Cortex of kidney (tissue), 1 donor: ENCODE data around the gene C19orf67.
"Not testable (repeated sequence)": the region's sequence is repeated elsewhere in the genome, so short reads cannot be mapped to it uniquely, and the experiment has no call there.

Experiments used
- DNase-seq: peaks from one replicate; lab custom pipeline; 2025; lab: John Stamatoyannopoulos, UW

Gene C19orf67

DNA sequence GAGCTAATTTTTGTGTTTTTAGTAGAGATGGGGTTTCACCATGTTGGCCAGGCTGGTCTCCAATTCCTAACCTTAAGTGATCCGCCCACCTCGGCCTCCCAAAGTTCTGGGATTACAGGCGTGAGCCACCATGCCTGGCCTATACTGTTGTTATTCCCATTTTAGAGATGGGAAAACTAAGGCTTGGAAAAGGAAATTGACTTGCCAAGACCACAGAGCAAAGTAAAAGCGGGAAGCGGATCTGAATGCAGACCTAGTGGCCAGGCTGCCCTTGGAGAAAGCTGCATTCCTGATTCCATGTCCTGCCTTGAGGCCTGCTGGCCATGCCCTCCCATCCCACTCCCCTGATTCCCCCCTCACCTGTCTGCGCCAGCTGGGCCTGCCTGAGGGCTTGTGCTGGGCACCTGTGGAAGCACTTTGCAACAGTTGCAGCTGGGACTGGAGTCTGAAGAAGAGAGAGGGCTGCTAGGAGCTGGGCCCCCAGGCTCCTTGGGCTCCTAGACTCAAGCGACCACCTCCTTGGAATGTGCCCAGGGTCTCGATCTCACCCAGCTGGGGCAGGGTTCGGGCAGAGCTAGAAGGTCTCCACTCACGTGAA lies 29.4 kb downstream of the C19orf67 start:
- DNase-seq: no peak

DNA sequence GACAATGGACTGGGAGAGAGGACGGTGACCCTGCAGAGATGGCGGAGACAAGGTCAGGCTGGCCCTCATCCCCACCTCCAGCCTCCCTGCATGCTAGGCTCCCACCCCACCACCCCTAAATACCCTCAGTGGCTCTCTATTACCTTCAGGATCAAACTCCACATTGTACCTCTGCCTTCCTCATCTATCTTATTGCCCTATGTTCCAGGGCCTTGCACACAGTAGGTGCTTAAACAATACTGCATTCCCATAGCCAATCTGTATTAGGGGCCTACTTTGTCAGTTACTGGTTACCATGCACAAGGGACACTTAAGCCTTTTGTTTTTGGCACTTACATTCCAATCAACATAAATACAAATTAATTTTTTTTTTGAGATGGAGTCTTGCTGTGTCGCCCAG lies 30.2 kb downstream of the C19orf67 start:
- no peak for DNase-seq

DNA sequence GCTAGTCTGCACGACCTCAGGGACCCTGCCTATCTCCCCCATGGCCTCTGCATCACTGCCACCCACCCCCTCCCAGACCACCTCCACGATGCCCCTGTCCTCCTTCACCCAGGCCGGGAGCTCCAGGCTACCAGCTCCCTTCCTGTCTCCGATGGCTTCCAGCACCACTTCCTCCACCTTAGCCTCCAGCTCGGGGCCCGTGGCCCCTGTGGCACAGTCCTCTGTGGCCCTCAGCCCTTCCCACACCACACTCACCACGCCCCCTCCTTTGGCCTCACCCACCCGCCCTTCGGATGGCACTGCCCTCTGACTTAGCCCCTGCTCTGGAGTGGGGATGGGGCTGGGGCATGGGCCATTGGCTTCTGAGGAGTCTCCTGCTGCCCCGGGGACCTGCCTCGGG lies 30.9 kb downstream of the C19orf67 start:
- DNase-seq: no peak

DNA sequence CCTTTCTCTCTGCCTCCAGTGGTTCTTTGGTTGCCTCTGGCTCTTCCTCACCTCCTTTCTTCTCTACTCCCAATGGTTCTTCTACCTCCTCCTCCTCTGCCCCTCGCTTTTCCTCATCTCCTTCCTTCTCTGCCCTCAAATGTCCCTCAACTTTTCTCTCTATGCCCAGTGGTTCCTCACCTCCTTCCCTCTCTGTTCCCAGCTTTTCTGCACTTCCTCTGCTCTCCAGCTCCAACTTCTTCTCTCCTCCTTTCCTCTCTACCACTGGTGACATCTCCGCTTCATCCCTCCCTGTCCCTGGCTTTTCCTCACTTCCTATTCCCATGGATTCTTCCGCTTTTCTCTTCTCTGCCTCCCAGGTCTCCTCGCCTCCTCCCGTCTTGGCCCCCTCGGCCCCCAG lies 31.5 kb downstream of the C19orf67 start:
- DNase-seq: no peak

DNA sequence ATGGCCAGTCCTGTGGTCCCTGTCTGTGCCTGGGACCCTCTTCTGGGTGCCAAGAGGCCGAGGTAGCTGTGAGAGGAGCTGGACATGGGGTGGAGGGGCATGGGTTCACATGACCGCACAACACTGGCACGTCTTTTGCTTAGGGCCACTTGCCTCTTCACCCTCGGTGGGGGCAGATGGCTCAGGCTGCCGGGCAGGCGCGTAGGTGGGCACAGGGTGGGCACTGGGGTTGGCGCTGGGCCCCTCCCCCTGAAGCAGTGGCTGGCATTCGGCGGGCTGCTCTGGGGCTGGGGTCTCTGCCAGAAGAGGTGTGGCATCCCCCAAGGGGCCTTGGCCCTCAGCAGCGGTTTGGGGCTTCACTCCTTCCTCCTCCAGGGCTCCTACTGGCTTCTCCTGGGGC lies 32.1 kb downstream of the C19orf67 start:
- DNase-seq: no peak

DNA sequence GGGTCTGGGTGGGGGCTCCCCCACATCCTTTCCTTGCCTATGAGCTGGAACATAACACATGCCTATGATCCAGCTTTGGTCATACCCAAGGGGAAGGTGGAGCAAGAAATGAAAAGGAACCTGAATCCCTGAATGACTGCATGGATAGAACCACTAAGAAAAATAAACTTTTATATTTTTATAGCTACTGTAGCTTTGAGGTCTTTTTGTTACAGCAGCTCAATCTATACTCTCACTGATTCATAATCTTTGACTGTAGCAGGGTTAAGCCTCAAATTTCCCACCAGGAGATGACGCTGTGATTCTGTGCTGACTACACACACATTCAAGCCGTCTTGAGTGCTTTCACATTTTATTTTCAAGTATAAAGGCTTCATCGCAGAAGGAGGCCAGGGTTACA lies 32.6 kb downstream of the C19orf67 start:
- no peak for DNase-seq

DNA sequence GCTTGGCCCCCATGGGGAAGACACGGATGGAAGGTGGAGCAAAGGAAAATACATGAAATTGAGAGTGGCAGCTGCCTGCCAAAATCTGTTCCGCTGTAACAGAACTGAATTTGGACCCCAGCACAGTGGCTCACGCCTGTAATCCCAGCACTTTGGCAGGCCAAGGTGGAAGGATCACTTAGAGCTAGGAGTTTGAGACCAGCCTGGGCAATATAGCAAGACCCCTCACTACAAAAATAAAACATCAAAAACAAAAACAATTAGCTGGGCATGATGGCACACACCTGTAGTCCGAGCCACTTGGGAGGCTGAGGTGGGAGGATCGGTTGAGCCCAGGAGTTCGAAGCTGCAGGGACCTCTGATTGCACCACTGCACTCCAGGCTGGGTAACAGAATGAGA lies 33.1 kb downstream of the C19orf67 start:
- DNase-seq: no peak

DNA sequence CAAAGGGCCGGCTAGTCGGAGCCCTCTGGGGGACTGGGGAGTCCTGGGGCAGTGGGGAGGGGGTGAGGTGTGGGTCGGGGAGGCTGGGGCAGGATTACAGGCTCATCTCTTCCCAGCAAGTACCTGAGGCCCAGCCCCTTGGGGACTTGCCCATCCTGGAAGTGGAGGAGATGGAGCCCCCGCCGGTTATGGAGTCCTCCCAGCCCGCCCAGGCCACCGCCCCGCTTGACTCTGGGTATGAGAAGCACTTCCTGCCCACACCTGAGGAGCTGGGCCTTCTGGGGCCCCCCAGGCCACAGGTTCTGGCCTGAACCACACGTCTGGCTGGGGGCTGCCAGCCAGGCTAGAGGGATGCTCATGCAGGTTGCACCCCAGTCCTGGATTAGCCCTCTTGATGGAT lies 33.6 kb downstream of the C19orf67 start:
- DNase-seq: no peak

DNA sequence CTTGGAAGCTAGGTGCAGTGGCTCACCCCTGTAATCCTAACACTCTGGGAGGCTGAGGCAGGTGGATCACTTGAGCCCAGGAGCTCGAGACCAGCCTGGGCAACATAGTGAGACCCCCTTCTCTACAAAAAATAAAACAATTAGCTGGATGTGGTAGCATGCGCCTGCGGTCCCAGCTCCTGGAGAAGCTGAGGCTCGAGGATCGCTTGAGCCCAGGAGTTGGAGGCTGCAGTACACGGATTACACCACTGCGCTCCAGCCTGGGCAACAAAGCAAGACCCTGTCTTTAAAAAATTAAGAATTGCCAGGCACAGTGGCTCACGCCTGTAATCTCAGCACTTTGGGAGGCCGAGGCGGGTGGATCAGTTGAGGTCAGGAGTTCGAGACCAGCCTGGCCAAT lies 34.6 kb downstream of the C19orf67 start:
- DNase-seq: not testable (repeated sequence)

DNA sequence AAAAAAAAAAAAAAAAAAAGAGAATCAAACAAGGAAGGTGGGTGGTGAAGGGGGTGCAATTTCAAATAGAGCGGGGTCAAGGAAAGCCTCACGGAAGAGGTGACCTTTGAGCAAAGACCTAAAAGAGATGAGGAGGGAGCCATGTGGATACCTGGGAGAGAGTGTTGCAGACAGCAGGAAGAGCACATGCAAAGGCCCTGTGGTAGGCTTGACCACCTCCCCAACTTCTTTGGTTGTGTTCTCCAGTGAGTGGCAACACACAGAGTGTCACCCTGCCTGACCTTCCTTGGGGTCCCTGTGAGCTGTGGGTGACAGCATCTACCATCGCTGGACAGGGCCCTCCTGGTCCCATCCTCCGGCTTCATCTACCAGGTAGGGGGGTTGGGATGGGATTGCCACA lies 35.1 kb downstream of the C19orf67 start:
- no peak for DNase-seq

DNA sequence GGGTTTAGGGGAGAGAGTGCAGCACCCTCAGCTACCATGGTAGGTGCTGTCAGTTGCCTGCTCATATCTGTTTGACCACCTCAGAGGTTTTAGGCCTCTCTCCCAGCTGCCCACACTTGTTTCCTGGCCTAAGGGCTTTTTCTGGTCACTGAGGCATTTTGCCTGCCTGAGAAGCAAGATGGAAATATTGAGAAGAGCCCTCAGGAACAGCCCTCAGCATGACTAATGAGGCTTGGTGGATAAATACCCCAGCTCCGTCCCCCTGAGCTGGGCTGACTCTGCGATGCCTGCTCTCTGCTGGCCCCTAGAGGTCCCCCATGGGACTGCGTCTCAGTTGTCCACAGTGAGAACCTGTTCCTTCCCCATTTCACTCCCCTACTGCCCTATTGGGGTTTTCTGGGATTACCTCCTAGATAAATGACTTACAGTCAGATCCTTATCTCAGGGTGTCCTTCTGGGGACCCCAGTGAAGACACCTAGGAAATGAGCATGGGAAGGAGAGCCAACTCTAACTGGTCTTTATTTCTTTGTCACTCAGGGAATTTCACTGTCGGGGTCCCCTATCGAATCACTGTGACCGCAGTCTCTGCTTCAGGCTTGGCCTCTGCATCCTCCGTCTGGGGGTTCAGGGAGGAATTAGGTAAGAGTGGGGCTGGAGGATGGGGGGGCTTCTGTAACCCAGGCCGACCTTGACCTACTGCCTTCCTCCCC lies 37.0 kb downstream of the C19orf67 start:
- DNase-seq: no peak

DNA sequence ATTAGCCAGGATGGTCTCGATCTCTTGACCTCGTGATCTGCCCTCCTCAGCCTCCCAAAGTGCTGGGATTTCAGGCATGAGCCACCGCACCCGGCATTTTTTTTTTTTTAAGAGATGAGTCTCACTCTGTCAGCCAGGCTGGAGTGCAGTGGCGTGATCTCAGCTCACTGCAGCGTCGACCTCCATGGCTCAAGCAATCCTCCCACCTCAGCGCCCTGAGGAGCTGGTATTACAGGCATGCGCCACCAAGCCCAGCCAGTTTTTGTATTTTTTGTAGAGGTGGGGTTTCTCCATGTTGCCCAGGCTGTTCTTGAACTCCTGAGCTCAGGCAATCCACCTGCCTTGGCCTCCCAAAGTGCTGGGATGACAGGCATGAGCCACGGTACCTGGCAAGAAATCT lies 37.7 kb downstream of the C19orf67 start:
- not testable (repeated sequence) for DNase-seq

DNA sequence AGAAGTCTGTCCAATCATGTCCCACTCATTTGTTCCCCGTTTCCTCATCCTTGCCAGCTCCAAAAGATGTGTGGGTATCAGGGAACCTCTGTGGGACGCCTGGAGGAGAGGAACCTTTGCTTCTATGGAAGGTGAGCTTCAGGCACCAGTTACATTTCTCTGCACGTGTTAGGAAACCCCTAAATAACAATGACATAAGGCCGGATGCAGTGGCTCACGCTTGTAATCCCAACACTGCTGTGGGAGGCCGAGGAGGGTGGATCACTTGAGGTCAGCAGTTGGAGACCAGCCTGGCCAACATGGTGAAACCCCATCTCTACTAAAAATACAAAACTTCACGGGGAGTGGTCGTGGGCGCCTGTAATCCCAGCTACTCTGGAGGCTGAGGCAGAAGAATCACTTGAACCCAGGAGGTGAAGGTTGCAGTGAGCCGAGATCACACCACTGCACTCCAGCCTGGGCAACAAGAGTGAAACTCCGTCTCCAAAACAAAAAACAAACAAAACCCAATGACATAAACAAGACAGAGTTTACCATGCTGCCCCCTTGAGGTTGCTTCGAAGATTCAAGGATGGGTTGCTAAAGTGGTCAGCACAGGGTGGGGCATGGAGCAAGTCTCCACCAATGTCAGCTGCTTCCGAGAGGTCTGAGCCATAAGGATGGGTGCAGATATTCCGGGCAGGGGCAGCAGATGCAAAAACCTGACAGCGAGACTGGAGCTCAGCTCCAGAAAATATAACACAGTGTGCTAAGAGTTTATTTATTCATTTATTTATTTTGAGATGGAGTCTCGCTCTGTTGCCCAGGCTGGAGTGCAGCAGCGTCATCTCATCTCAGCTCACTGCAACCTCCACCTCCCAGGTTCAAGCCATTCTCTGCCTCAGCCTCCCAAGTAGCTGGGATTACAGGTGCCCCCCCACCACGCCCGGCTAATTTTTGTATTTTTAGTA lies 42.6 kb downstream of the C19orf67 start:
- not testable (repeated sequence) for DNase-seq

DNA sequence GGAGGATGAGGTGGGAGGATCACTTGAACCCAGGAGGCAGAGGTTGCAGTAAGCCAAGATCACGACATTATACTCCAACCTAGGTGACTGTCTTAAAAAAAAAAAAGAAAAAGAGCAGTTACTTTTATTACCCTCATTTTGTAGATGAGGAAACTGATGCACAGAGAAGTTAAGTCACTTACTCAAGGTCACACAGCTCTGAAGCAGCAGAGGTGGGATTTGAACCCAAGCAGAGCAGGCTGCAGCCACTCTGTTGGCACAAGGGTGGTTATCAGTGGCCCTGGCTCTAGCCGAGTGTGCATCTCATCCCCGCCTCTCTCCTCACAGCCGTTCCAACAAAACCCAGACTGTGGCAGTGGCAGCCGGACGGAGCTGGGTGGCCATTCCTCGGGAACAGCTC lies 46.4 kb downstream of the C19orf67 start:
- no peak for DNase-seq

DNA sequence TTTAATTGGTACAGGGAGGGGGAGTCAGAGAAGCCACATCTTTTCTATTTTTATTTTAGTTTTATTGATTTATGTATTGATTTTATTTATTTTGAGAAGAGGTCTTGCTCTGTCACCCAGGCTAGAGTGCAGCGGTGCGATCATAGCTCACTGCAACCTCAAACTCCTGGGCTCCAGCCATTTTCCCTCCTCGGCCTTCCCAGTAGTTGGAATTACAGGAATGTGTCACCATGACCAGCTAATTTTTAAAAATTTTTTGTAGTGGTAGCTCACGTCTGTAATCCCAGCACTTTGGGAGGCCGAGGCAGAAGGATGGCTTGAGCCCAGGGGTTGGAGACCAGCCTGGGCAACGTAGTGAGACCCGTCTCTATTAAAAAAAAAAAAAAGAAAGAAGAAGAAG lies 49.9 kb downstream of the C19orf67 start:
- DNase-seq: no peak

DNA sequence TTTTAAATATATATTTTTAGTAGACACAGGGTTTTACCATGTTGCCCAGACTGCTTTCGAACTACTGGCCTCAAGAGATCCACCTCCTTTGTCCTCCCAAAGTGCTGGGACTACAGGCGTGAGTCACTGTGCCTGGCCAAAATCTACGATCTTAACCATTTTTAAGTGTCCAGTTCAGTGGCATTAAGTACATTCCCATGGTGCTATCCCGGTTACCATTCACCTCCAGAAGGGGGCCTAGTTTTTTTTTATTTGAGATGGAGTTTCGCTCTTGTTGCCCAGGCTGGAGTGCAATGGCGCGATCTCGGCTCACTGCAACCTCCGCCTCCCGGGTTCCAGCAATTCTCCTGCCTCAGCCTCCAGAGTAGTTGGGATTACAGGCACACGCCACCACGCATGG lies 50.4 kb downstream of the C19orf67 start:
- DNase-seq: not testable (repeated sequence)

DNA sequence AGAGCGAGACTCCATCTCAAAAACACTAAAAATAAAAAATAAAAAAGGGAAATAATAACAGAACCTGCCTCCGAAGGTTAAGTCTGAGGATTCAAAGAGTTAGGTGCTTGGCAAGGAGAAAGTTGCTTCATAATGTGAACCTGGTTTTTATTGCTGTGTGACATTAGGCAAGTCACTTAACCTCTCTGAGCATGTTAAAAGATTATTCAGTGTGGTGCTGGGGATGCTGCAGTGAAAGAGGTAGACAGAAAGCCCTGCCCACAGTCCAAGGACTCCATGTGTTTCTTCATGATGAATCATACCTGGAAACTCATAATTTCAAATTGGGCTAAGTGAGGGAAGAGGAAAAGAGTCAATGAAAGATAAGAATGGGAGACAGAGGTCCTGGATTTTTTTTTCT lies 51.6 kb downstream of the C19orf67 start:
- no peak for DNase-seq

DNA sequence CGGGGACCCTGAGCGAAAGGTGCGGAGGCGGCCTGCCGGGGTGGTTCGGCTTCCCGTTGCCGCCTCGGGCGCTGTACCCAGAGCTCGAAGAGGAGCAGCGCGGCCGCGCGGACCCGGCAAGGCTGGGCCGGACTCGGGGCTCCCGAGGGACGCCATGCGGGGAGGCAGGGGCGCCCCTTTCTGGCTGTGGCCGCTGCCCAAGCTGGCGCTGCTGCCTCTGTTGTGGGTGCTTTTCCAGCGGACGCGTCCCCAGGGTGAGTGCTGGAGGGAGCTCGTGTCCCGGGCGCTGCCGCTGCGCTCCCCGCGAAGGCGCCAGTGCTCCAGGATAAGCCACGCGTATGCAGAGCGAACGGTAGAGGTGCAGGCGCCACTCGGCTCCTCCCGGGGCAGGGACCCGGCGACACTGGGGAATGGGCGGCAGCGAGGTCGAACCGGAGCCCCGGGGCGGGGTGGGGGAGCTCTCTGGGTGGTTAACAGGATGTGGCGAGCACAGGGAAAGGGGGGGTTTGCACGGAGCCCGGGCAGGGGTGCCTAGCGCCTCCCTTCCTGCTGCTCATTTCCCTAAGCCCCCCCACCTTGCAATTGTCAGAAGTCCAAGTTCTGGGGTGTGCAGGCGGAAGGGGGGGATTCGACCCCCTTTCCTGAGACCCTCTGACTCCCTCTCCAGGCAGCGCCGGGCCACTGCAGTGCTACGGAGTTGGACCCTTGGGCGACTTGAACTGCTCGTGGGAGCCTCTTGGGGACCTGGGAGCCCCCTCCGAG lies 53.7 kb downstream of the C19orf67 start, which contains the start of gene IL27RA:
Gene IL27RA (plus strand): TSS at position 44 of the 762 bp plus-strand sequence. CDS start 111 bp downstream, at position 155.
- DNase-seq: no peak
